NT2/D1 (cell line): ENCODE measurements around the gene JARID2.

Experiments
- DNase-seq: peaks from one replicate; pipeline ENCODE4 v3.0.0-alpha.2; 2011; ENCODE audit warnings: low read depth, low spot score
- H3K27me3 ChIP-seq: 2 replicates; pipeline ENCODE4 v1.6.0; 2011; ENCODE audit warnings: mild to moderate bottlenecking; ENCODE audit not compliant: insufficient read length, insufficient read depth
- H3K36me3 ChIP-seq: 2 replicates; pipeline ENCODE4 v1.6.1; 2011; ENCODE audit warnings: mild to moderate bottlenecking, low read length, mixed read lengths; ENCODE audit not compliant: insufficient read depth, insufficient read length
- H3K4me1 ChIP-seq: 2 replicates; pipeline ENCODE4 v1.5.1; 2011; ENCODE audit not compliant: insufficient read depth, insufficient read length
- H3K4me3 ChIP-seq: 2 replicates; pipeline ENCODE4 v1.5.1; 2011; ENCODE audit warnings: low read depth; ENCODE audit not compliant: insufficient read length
- H3K9ac ChIP-seq: 2 replicates; pipeline ENCODE4 v1.6.0; 2011; ENCODE audit warnings: low read depth; ENCODE audit not compliant: insufficient read length
- H3K9me3 ChIP-seq: 2 replicates; pipeline ENCODE4 v1.5.1; 2011; ENCODE audit warnings: mild to moderate bottlenecking, low read length; ENCODE audit not compliant: insufficient read depth
- SUZ12 ChIP-seq: IDR thresholded peaks from 2 replicates; pipeline ENCODE4 v1.6.1; 2011; ENCODE audit not compliant: insufficient read length, insufficient read depth; ENCODE audit errors: extremely low read depth
- YY1 ChIP-seq: IDR thresholded peaks from 2 replicates; pipeline ENCODE4 v1.6.1; 2011; ENCODE audit not compliant: insufficient read length, insufficient read depth
- ZNF274 ChIP-seq: IDR thresholded peaks from 2 replicates; pipeline ENCODE4 v1.6.1; 2011; ENCODE audit warnings: mild to moderate bottlenecking, low read depth, low read length

JARID2 gene

DNA sequence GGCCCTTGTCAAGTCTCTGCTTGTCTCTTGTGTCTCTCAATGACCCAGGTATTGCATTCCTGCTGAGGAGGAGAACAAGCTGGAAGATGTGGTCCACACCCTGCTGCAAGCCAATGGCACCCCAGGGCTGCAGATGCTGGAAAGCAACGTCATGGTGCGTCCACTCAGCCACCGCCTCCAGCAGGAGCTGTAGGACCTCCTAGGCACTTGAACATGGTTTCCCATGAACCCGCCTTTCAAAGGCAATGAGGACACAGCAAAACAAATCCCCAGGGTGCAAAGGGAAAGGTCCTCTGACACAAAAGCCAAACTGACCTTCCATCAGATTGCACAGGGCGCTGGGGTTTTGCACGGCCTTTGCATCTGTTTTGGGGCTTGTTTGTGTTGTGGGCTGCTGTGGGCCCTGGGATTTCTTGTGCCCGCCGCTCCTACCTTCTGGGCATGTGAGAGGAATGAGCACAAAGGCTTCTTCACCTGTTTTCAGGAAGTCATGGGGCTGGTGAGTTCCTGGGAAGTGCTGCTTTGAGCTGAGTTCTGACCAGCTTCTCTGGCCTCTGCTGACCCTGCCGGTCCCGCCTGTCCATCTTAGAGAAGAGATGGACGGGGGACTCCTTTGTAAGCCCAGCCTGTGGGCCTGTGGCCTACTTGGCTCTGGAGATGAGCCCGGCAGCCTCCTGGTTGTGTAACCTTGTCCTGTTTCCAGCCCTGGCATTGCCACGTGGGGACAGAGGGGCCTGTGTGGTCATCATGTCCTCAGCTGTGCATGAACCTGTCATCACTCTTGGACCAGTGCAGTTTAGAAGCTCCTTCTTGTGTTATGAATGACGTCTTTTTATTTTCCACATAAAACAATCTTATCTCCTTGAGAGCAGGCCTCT, 265.6 kb downstream of the JARID2 start:
- Histone ChIP-seq H3K27me3 (no peaks in the 10 kb centered on the region), H3K9me3 (no peaks in the 10 kb centered on the region), H3K4me1 (no peaks in the 10 kb centered on the region), H3K9ac (no peak overlapping the region), H3K4me3 (no peak overlapping the region), H3K36me3 (peaks cover 91% of the 10 kb centered on the region)
- no peak for TF ChIP-seq SUZ12
- no peak for TF ChIP-seq YY1
- no peak for DNase-seq

DNA sequence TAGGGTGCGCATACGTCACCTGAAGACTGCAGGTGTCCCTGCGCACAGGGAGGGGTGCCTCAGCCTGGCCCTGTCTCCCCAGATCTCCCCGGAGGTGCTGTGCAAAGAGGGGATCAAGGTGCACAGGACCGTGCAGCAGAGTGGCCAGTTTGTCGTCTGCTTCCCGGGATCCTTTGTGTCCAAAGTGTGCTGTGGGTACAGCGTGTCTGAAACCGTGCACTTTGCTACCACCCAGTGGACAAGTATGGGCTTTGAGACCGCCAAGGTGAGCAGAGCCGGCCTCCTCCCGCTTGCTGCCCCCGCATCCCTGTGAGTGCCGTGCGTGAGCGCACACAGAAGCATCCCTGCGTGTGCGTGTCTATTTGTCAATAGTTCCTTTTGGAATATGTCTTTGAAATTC, 266.3 kb downstream of the JARID2 start:
- Histone ChIP-seq H3K9me3 (no peaks in the 10 kb centered on the region), H3K36me3 (peaks cover 92% of the 10 kb centered on the region), H3K9ac (no peak overlapping the region), H3K27me3 (no peaks in the 10 kb centered on the region), H3K4me1 (peaks cover 2% of the 10 kb centered on the region), H3K4me3 (no peak overlapping the region)
- no peak for DNase-seq
- TF ChIP-seq SUZ12, result no peak
- no peak for TF ChIP-seq ZNF274
- no peak for TF ChIP-seq YY1

DNA sequence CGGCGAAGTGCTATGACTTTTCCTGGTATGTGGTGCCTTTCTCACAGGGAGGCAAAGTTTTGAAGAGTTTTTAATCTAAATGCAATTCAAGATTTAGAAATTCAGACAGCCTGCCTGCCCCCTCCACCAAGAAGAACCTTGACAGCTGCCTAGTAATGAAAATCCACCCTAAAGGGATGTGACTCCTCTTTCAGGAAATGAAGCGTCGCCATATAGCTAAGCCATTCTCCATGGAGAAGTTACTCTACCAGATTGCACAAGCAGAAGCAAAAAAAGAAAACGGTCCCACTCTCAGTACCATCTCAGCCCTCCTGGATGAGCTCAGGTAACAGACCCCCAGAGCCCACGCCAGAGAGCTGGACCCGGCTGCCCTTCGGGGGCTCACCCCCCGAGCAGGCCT, 266.9 kb downstream of the JARID2 start:
- Histone ChIP-seq H3K36me3 (peaks cover 91% of the 10 kb centered on the region), H3K9me3 (no peaks in the 10 kb centered on the region), H3K27me3 (no peaks in the 10 kb centered on the region), H3K4me1 (peaks cover 2% of the 10 kb centered on the region), H3K9ac (no peak overlapping the region), H3K4me3 (no peak overlapping the region)
- TF ChIP-seq YY1, result no peak
- no peak for TF ChIP-seq ZNF274
- TF ChIP-seq SUZ12, result no peak
- no peak for DNase-seq

DNA sequence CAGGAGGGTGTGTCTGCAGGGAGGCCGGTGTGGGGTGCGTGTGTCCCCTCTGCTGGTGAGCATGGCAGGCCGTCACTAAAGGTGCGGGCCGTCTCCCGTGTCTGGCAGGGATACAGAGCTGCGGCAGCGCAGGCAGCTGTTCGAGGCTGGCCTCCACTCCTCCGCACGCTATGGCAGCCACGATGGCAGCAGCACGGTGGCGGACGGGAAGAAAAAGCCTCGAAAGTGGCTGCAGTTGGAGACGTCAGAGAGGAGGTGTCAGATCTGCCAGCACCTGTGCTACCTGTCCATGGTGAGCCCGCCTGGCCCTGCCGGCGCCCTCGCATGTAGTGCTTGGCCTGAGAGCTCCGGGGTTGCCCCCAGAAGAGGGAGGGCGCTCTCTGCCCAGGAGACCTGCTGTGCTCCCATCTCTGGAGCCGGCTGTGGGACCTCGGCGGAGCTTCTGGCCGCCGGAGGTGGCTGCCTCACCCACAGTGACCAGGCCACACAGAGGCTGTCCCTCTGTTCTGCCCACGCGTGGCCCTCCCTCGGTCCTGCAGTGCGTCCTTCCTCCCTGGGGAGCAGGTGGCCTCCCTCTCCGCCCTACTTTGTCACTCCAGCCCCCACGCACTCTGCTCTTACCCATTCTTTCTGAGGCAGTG, 267.4 kb downstream of the JARID2 start:
- H3K4me1 ChIP-seq, result peaks cover 2% of the 10 kb centered on the region
- no peak overlapping the region for H3K4me3 ChIP-seq
- H3K36me3 ChIP-seq, result peaks cover 91% of the 10 kb centered on the region
- H3K27me3 ChIP-seq, result no peaks in the 10 kb centered on the region
- TF ChIP-seq YY1 (no peak), SUZ12 (no peak), ZNF274 (no peak)
- no peaks in the 10 kb centered on the region for H3K9me3 ChIP-seq
- DNase-seq, result no peak
- no peak overlapping the region for H3K9ac ChIP-seq

DNA sequence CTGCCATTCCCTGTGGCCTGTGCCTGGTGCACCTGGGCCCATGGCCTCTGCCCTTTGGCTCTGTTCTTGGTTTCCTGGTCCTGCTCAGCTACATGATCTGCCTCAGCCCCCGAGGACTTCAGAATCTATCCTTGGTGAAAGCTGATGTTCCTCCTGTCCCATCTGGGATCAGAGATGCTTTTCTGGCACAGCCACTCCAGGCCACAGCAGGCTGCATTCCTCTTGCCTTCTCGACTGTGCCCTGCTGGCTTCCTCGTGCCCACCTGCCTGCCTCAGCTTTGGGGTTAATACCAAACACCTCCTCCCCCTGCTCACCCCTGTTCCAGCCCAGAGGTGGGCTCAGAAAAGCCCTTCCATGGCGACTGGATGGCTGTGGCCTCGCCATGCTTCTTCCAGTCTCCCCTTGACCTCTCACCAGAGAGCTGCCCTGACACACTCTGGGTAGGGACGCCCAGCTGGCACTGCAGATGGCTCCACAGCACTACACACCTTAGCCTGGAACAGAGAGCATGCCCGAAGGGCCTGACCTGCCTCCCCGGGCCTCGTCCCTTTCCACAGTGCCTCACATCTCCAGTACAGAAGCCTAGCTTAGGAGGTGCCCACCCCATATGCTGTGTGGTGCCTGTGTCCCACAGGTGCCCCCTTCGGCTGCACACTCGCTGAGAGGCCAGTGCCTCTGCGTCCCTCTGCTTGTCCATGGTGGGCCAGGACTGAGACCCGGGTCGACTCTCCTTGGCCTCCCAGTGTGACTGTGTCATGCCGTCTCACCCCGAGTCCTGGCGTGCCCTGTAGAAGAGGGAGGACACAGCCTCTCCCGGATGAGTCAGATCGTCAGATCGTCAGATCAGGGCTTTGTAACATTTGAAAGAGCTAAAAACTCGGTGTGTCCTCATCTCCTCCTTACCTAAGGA, 268.2 kb downstream of the JARID2 start:
- no peaks in the 10 kb centered on the region for H3K27me3 ChIP-seq
- H3K4me1 ChIP-seq, result peaks cover 2% of the 10 kb centered on the region
- H3K36me3 ChIP-seq, result peaks cover 89% of the 10 kb centered on the region
- H3K4me3 ChIP-seq, result no peak overlapping the region
- no peak for TF ChIP-seq SUZ12
- TF ChIP-seq YY1, result no peak
- no peak for TF ChIP-seq ZNF274
- no peaks in the 10 kb centered on the region for H3K9me3 ChIP-seq
- no peak for DNase-seq
- H3K9ac ChIP-seq, result no peak overlapping the region

DNA sequence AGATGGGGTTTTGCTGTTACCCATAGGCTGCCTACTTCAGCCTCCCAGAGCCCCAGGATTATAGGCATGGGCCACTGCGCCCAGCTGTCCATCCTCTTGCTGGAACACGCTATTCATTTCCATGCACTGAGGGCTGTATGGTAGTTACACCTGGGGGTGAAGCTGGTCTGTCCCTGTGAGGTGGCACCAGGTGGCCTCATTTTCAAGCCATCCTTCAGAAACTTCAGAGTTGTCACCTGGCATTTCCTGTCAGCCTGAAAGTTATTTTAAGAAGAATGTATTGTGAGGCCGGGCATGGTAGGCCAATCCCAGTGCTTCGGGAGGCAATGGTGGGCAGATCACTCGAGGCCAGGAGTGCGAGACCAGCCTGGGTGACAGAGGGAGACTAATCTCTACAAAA, 269.4 kb downstream of the JARID2 start:
- H3K27me3 ChIP-seq, result no peaks in the 10 kb centered on the region
- TF ChIP-seq SUZ12 (no peak), ZNF274 (no peak), YY1 (no peak)
- peaks cover 2% of the 10 kb centered on the region for H3K4me1 ChIP-seq
- no peak for DNase-seq
- H3K9me3 ChIP-seq, result no peaks in the 10 kb centered on the region
- H3K9ac ChIP-seq, result no peak overlapping the region
- H3K36me3 ChIP-seq, result peaks cover 86% of the 10 kb centered on the region
- no peak overlapping the region for H3K4me3 ChIP-seq
